CD14-positive monocyte (primary cell): Measurements from ENCODE around the gene KAZN. TPM values are rescaled to one million over a fixed set of nuclear protein-coding genes. Genes with fewer than 3 reads are reported as not detected.

Source experiments
- DNase-seq, 3 donors: peaks; one replicate each; pipeline ENCODE4 v3.0.0-alpha.2; 2011 to 2022
- H2AFZ ChIP-seq: 2 replicates; pipeline ENCODE4 v1.6.0; 2012; ENCODE audit warnings: mild to moderate bottlenecking, low read depth, low read length, inconsistent platforms; ENCODE audit not compliant: insufficient read depth, poor library complexity, severe bottlenecking
- H3K27ac ChIP-seq, 2 donors: 1 replicate in 1 of 2; 2 replicates in 1 of 2; pipeline ENCODE4 v1.5.1; 2012 to 2013; ENCODE audit warnings: low read length in 2 of 2, control low read depth in 1 of 2, inconsistent platforms in 1 of 2, low read depth in 1 of 2, mild to moderate bottlenecking in 1 of 2
- H3K27me3 ChIP-seq, 2 donors: one replicate each; pipeline versions ENCODE4 v1.6.0 to v1.6.1; 2011 to 2013; ENCODE audit warnings: low read length in 2 of 2; ENCODE audit not compliant: control insufficient read depth in 2 of 2, insufficient read depth in 2 of 2
- H3K36me3 ChIP-seq, 2 donors: replicated peaks in 1 of 2; 1 replicate in 1 of 2; 2 replicates in 1 of 2; pipeline versions ENCODE4 v1.5.1 to v1.6.1; 2012 to 2013; ENCODE audit warnings: low read length in 2 of 2, control low read depth in 1 of 2, inconsistent platforms in 1 of 2, mild to moderate bottlenecking in 1 of 2; ENCODE audit not compliant: insufficient read depth in 2 of 2, control insufficient read depth in 1 of 2
- H3K4me1 ChIP-seq, 2 donors: 1 replicate in 1 of 2; 2 replicates in 1 of 2; pipeline versions ENCODE4 v1.5.1 to v1.6.1; 2012 to 2013; ENCODE audit warnings: low read length in 2 of 2, control low read depth in 1 of 2, inconsistent platforms in 1 of 2, mild to moderate bottlenecking in 1 of 2, moderate library complexity in 1 of 2; ENCODE audit not compliant: insufficient read depth in 2 of 2, control insufficient read depth in 1 of 2
- H3K4me2 ChIP-seq: replicated peaks from 2 replicates; pipeline ENCODE3; 2012; ENCODE audit warnings: low read length, moderate library complexity, mild to moderate bottlenecking; ENCODE audit not compliant: poor library complexity, severe bottlenecking; ENCODE audit errors: extremely low read depth
- H3K4me3 ChIP-seq, 3 experiments: fragments of 200-600 bp in 1 of 3; sonication (generic) in 1 of 3; replicated peaks in 1 of 3; 1 replicate in 2 of 3; 2 replicates in 1 of 3; pipeline ENCODE4 v1.5.1; 2011 to 2013; ENCODE audit warnings: low read length in 3 of 3, mild to moderate bottlenecking in 3 of 3, control low read depth in 2 of 3, low read depth in 2 of 3, inconsistent platforms in 1 of 3, moderate library complexity in 1 of 3
- H3K79me2 ChIP-seq: 2 replicates; pipeline ENCODE4 v1.6.0; 2012; ENCODE audit warnings: mild to moderate bottlenecking, control low read depth, inconsistent platforms, low read length, moderate library complexity; ENCODE audit not compliant: insufficient read depth
- H3K9ac ChIP-seq: 2 replicates; pipeline ENCODE4 v1.6.0; 2017; ENCODE audit warnings: low read length, mild to moderate bottlenecking; ENCODE audit not compliant: insufficient read depth, poor library complexity, severe bottlenecking
- H3K9me3 ChIP-seq, 2 donors: replicated peaks in 1 of 2; 1 replicate in 1 of 2; 2 replicates in 1 of 2; pipeline versions ENCODE4 v1.5.1 to v1.6.1; 2012 to 2013; ENCODE audit warnings: low read length in 2 of 2, control low read depth in 1 of 2; ENCODE audit not compliant: control insufficient read depth in 1 of 2, insufficient read depth in 1 of 2
- H4K20me1 ChIP-seq: 2 replicates; pipeline ENCODE4 v1.6.0; 2012; ENCODE audit warnings: mild to moderate bottlenecking, low read length, control low read depth, moderate library complexity; ENCODE audit not compliant: insufficient read depth
- H3K27ac Mint-ChIP-seq, 7 donors: one replicate each; pipeline ENCODE4 v1.8.0; 2020; ENCODE audit warnings: mild to moderate bottlenecking in 7 of 7, mixed read lengths in 7 of 7, moderate library complexity in 6 of 7, inconsistent platforms in 2 of 7
- H3K27me3 Mint-ChIP-seq, 3 donors: one replicate each; pipeline ENCODE4 v1.8.0; 2021 to 2022; ENCODE audit warnings: low read depth in 3 of 3, mild to moderate bottlenecking in 3 of 3, mixed read lengths in 3 of 3, moderate library complexity in 3 of 3, inconsistent platforms in 1 of 3
- H3K36me3 Mint-ChIP-seq, 2 donors: one replicate each; pipeline ENCODE4 v1.8.0; 2020; ENCODE audit warnings: mixed read lengths in 2 of 2, inconsistent platforms in 1 of 2, mild to moderate bottlenecking in 1 of 2
- H3K4me1 Mint-ChIP-seq: one replicate; pipeline ENCODE4 v1.8.0; 2020; ENCODE audit warnings: mild to moderate bottlenecking, mixed read lengths
- H3K4me3 Mint-ChIP-seq, 2 donors: one replicate each; pipeline ENCODE4 v1.8.0; 2020; ENCODE audit warnings: mild to moderate bottlenecking in 2 of 2, mixed read lengths in 2 of 2, moderate library complexity in 1 of 2
- H3K9me3 Mint-ChIP-seq, 7 donors: one replicate each; pipeline ENCODE4 v1.8.0; 2020 to 2022; ENCODE audit warnings: mixed read lengths in 7 of 7, mild to moderate bottlenecking in 6 of 7, moderate library complexity in 6 of 7, inconsistent platforms in 2 of 7
- CTCF ChIP-seq: fragments of 200-600 bp; IDR thresholded peaks from one replicate; pipeline ENCODE4 v1.8.0; 2022; ENCODE audit warnings: antibody characterized with exemption, mild to moderate bottlenecking
- WGBS: methylation state at CpG from one replicate; pipeline ENCODE4 v1.1.5; 2013; ENCODE audit warnings: missing lambda C conversion rate; ENCODE audit not compliant: insufficient coverage; 5-methylcytosine and 5-hydroxymethylcytosine counted together
- intact Hi-C, 2 donors: fragments of 100-400 bp; cut with micrococcal nuclease; formaldehyde crosslinking; loops; one replicate each; pipeline versions ENCODE4 v1.15.0 to v1.15.1; 2023
- polyA plus RNA-seq, 3 donors: library from polyadenylated mRNA; depleted of rRNA in 1 of 3; unstranded in 2 of 3; stranded (reverse) in 1 of 3; fragments of 300-500 nt in 2 of 3; fragments of >200 nt in 1 of 3; fragmentation: Illumina TruSeq in 2 of 3; gene quantifications; 1 replicate in 2 of 3; 2 replicates in 1 of 3; pipeline ENCODE4 v1.2.3, GENCODE V29; 2012 to 2021

Gene KAZN
- polyA plus RNA-seq, 3 donors, result not detected

- DNase-seq, result peak in 2 of 3 donors; percentile 13 to 53
- Mint-ChIP-seq H3K27ac (no peak overlapping the region), H3K4me1 (peaks cover 15% of the 10 kb centered on the region), H3K36me3 (no peaks in the 10 kb centered on the region), H3K9me3 (peaks cover 0 to 1% (median 0%) of the 10 kb centered on the region in 7 donors), H3K27me3 (peaks cover 3 to 11% (median 4%) of the 10 kb centered on the region in 3 donors), H3K4me3 (peak overlapping the region in 1 of 2 donors; percentile 78)
- H3K9me3 ChIP-seq, result peaks cover 0 to 3% of the 10 kb centered on the region in 2 donors
- H3K27me3 ChIP-seq, result no peaks in the 10 kb centered on the region
- intact Hi-C loops, result no loop called here
- H3K4me2 ChIP-seq, result peak overlapping the region; percentile 23
- no peaks in the 10 kb centered on the region for H3K79me2 ChIP-seq
- peak overlapping the region; percentile 12 for H2AFZ ChIP-seq
- 0% methylated on average over 5 of the region's 10 CpGs for WGBS
- no peaks in the 10 kb centered on the region for H4K20me1 ChIP-seq
- peaks cover 10 to 15% of the 10 kb centered on the region in 2 donors for H3K4me1 ChIP-seq
- H3K27ac ChIP-seq, result no peak overlapping the region
- peak overlapping the region in 1 of 3 experiments; percentile 6 for H3K4me3 ChIP-seq
- H3K36me3 ChIP-seq, result no peaks in the 10 kb centered on the region
- no peak overlapping the region for H3K9ac ChIP-seq
- TF ChIP-seq CTCF, result no peak
These were observed 418.0 kb downstream of the KAZN start for GRCh38 chr1:15016526-15016925.

- DNase-seq, result no peak
- H3K4me3 ChIP-seq, result no peak overlapping the region
- no peak overlapping the region for H3K27ac ChIP-seq
- peaks cover 0 to 3% of the 10 kb centered on the region in 2 donors for H3K9me3 ChIP-seq
- H3K4me1 Mint-ChIP-seq, result peaks cover 17% of the 10 kb centered on the region
- H2AFZ ChIP-seq, result no peak overlapping the region
- peaks cover 3 to 11% (median 4%) of the 10 kb centered on the region in 3 donors for H3K27me3 Mint-ChIP-seq
- H4K20me1 ChIP-seq, result no peaks in the 10 kb centered on the region
- peaks cover 0 to 4% (median 0%) of the 10 kb centered on the region in 7 donors for H3K9me3 Mint-ChIP-seq
- no peak for TF ChIP-seq CTCF
- no peaks in the 10 kb centered on the region for H3K36me3 ChIP-seq
- H3K9ac ChIP-seq, result no peak overlapping the region
- H3K79me2 ChIP-seq, result no peaks in the 10 kb centered on the region
- peaks cover 10 to 15% of the 10 kb centered on the region in 2 donors for H3K4me1 ChIP-seq
- H3K27ac Mint-ChIP-seq, result no peak overlapping the region
- 72% methylated on average over 6 of the region's 7 CpGs for WGBS
- H3K4me2 ChIP-seq, result no peak overlapping the region
- no peaks in the 10 kb centered on the region for H3K36me3 Mint-ChIP-seq
- intact Hi-C loops, result no loop called here
- no peak overlapping the region for H3K4me3 Mint-ChIP-seq
- no peaks in the 10 kb centered on the region for H3K27me3 ChIP-seq
These were observed 418.6 kb downstream of the KAZN start for GRCh38 chr1:15017120-15017519.
